Measurements from ENCODE around the gene DPF3.

DNA sequence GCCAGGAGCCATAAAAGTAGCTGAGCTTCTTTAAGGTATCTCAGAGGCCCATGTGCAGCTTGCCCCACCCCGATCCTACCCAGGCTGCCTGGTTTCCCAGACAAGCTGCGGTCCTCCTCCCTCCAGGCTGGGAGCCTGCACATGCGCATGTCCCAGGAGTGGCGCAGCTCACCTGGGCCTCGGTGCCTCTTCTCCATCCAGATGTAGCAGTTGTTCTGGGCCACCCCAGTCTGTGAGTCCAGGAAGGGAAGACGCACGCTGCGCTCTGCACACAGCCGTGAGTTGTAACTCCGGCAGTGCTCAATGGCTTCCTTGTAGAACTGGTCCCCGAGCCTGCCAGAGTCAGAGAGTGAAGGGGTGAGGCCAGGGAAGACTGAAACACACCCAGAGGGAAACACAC is 122.3 kb downstream of the DPF3 start:
- TF ChIP-seq CTCF (IDR thresholded peaks at IDR 0.05): no peak
- TF ChIP-seq, protein P1, sequence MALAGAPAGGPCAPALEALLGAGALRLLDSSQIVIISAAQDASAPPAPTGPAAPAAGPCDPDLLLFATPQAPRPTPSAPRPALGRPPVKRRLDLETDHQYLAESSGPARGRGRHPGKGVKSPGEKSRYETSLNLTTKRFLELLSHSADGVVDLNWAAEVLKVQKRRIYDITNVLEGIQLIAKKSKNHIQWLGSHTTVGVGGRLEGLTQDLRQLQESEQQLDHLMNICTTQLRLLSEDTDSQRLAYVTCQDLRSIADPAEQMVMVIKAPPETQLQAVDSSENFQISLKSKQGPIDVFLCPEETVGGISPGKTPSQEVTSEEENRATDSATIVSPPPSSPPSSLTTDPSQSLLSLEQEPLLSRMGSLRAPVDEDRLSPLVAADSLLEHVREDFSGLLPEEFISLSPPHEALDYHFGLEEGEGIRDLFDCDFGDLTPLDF (CRISPR knock-in tag; IDR thresholded peaks at IDR 0.05): no peak
- no peak for TF ChIP-seq ZNF281 (CRISPR knock-in tag; IDR thresholded peaks at IDR 0.05)
- no peak for TF ChIP-seq ZNF423 (CRISPR knock-in tag; IDR thresholded peaks at IDR 0.05)
- no peak for TF ChIP-seq ZBTB21 (CRISPR knock-in tag; IDR thresholded peaks at IDR 0.05; ENCODE audit: borderline replicate concordance)
- TF ChIP-seq ELF4 (CRISPR knock-in tag; IDR thresholded peaks at IDR 0.05; ENCODE audit: low read depth): no peak
- TF ChIP-seq CREM (CRISPR knock-in tag; IDR thresholded peaks at IDR 0.05): no peak
- TF ChIP-seq, protein P2, sequence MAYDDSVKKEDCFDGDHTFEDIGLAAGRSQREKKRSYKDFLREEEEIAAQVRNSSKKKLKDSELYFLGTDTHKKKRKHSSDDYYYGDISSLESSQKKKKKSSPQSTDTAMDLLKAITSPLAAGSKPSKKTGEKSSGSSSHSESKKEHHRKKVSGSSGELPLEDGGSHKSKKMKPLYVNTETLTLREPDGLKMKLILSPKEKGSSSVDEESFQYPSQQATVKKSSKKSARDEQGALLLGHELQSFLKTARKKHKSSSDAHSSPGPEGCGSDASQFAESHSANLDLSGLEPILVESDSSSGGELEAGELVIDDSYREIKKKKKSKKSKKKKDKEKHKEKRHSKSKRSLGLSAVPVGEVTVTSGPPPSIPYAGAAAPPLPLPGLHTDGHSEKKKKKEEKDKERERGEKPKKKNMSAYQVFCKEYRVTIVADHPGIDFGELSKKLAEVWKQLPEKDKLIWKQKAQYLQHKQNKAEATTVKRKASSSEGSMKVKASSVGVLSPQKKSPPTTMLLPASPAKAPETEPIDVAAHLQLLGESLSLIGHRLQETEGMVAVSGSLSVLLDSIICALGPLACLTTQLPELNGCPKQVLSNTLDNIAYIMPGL (CRISPR knock-in tag; IDR thresholded peaks at IDR 0.05): no peak
- no peak for TF ChIP-seq FOXP4 (CRISPR knock-in tag; IDR thresholded peaks at IDR 0.05)
- TF ChIP-seq ATF2 (CRISPR knock-in tag; IDR thresholded peaks at IDR 0.05; ENCODE audit: borderline replicate concordance, low read depth): no peak
- no peak for TF ChIP-seq NFYB (CRISPR knock-in tag; conservative IDR thresholded peaks at IDR 0.05; ENCODE audit: low read depth)
- TF ChIP-seq AFF4 (CRISPR knock-in tag; IDR thresholded peaks at IDR 0.05; ENCODE audit: borderline replicate concordance): no peak
- no peak for TF ChIP-seq USF2 (CRISPR knock-in tag; IDR thresholded peaks at IDR 0.05)
- no peak for TF ChIP-seq SMAD4 (CRISPR knock-in tag; IDR thresholded peaks at IDR 0.05)
